ENCODE data around the gene TPK1.

TPK1 gene

DNA sequence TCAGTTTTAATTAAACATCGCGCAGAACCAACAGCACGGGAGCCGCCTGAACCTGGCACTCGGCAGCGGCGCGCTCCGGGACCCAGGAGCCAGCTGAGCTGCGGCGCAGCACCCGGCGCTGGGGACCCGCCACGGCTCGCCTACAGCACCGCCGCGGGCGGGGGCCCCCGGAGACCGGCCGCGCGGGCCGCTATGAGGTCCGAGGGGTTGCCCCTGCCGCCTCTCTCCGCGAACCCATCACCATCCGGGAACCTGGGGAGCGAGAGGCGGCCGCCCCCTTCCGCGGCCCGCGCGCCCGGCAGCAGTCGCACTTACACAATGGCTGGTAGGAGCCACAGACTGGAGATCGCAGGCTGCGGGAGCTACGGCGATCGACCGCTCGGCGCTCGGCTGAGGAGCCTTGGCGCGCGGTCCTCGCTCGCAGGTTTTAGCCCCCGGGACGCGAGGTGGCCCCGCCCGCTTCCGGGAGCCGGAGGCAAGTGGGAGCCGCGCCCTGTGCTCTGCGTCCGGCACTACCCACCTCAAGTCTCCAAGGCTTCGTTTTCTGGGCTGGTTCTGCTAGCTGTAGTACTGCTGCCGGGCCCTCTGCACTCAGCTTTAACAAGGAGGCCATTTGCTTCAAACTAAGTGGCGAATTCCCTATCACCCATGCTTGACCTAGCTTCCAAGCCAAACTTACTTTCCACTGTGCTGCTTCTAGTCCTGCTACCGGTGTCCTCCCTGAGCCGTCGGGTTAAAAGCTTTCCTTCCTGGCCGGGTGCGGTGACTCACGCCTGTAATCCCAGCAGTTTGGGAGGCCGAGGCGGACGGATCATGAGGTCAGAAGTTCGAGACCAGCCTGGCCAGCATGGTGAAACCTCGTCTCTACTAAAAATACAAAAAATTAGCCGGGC lies at the start of gene TPK1:
TSS of gene TPK1 (minus strand) at position 402 of the 893 bp plus-strand sequence. CDS start 451 bp downstream, outside the sequence.
- peak; percentile 90 for DNase-seq (ENCODE audit: low spot score)

DNA sequence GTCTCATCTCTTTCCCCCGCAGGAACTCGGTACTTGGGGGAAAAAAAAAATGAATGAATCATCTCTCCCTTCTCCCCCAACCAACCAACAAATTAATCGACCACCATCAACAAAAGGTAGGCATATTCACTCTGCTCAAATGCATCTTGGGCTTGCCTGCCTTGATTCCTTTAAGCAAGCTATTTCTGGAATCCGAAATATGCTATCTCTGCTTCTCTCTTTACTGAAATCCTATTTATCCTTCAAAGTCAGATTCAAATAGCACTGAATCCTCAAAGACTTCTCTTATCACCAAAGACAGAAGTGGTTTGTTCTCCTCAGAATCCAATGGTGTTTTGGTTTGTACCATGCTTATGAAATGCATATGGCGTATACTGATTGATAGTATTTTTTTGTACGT lies 49.6 kb upstream of the TPK1 start:
- peak; percentile 7 for DNase-seq (ENCODE audit: low spot score)

DNA sequence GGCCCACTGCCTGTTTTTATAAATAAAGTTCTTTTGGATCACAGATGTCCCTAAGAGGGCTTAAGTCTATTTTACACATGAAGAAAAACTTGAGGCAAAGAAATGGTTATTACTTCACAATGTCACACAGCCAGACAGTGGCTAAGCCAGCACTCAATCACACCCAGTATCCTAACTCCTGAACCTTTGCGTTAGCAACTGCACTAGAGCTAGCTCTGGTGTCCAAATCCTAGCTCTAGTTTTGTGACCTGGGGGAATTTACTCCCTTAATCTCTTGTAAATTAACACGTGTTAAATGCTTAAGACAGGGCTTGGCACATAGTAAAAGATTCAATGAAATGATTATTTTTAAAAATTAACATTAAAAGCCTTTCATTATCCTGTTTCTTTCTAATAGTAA lies 49.0 kb upstream of the TPK1 start:
- no peak for DNase-seq (ENCODE audit: low spot score)

DNA sequence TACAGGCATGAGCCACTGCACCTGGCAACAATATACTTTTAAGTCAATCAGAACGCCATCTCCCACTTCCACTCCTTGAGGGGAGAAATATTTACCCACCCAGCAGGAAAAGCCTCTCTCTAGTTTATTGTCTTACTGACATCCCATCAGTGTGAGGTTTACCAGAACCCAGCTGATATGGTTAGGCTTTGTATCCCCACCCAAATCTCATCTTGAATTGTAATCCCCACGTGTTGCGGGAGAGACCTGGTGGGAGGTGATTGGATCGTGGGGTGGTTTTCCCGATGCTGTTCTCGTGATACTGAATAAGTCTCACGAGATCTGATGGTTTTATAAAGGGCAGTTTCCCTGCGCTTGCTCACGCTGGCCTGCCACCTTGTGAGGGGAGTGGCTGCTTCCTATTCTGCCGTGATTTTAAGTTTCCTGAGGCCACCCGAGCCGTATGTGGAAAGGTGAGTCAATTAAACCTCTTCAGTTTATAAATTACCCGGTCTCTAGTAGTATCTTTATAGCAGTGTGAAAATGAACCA lies 37.5 kb upstream of the TPK1 start:
- DNase-seq (ENCODE audit: low spot score), result no peak

DNA sequence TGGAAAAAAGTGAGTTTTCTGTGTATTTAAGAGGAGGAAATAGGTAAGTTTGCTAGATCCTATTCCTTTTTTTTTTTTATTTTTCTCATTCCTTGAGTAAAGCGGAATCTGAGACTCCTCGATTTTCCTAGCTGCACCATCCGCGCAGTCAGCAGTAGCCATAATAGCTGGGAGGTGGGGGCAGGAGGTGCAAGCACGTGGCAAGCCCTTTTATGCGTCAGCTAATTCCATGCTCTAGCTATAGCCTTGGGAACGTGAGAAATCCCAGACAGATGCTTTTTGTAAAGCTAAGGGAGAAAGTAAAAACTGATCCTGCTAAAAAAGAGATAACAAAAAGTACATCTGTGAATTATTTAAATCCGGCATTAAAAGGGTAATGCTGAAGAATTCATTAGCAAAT lies 33.2 kb upstream of the TPK1 start:
- DNase-seq (ENCODE audit: low spot score), result peak; percentile 31

DNA sequence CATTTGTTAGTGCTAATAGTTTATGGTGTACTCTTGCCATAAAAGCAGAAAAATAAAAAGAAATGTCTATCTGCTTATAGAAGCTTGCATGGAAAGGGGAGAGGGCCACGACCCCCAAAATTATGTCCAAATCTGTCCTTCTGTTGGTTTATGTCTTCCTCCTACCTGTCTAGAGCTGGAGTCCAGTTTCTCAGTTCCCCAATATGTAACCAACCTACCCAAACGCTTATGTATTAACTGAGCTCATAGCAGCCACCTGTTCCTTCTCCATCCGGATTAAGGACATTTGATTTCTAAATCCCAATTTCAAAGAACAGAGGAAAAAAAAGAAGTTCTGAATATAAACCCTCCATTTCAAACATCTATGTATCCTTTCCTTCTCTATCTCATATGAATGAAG lies 30.3 kb upstream of the TPK1 start:
- no peak for DNase-seq (ENCODE audit: low spot score)

DNA sequence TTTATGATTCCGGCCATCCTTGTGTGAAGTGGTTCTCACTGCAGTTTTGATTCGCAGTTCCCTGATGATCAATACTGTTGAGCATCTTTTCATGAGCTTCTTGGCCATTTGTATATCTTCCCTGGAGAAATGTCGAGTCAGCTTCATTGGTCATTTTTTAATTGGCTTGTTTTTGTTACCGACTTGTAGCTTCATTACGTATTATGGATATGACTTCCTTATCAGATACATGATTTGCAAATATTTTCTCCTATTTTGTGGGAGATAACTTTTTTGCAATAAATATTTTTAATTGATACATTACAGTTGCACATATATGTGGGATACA lies 27.4 kb upstream of the TPK1 start:
- no peak for DNase-seq (ENCODE audit: low spot score)

DNA sequence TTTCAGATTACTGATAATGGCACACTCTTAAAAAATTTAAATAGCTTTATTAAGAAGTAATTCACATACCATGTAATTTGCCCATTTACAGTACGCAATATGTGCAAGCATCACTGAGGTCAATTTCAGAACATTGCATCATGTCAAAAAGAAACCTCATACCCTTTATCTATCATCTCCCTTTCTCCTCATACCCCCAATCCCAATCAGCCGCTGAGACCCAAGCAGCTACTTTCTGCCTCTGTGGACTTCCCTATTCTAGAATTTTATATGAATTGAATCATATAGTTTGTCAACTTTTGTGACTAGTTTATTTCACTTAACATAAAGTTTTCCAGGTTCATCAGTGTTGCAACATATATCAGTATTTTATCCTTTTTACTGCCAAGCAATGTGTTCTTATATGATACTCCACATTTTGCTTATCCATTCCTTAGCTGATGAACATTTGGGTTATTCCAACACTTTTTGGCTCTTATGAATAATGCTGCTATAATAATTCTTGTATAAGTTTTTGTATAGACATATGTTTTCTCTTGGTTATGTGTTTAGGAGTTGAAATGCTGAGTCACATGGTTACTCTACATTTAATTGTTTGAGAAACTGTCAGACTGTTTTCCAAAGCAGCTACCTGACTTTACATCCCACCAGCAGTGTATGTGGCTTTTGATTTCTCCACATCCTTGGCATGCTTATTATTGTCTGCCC lies 26.9 kb upstream of the TPK1 start:
- no peak for DNase-seq (ENCODE audit: low spot score)

DNA sequence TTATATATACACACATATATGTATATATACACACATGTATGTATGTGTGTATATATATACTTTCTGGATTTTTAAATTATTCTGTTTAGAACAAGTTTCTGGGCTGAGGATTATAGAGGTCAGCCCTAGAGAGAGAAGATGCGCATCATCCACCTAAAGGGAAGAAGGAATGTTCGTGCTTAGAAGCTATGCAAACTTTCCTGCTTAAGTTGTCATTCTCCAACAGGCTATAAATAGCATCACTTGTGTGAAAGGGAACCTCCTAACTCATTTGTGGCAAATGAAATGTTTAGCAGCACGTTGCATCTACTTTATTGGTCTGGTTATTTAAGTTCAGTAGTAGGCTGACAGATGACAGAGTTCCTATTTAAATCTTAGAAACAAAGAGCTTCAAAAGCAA lies 23.9 kb upstream of the TPK1 start:
- no peak for DNase-seq (ENCODE audit: low spot score)

DNA sequence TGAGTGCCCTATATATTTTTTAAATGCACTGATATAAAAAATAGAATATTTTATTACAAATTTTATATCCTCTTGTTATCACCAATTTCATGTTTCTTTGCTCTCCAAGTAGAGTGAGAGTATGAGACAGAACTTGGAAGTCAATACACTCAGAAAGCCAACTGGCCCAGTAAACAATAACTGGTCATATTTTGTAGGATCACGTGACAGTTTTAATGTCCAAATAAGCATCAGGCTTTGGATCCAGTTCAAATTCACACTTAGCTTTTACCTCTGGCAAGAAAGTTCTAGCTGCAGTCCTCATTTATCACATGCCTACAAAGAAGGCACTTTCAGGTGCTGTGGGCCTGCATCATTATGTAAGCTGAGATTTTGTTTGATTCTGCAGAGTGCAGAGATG lies 21.6 kb upstream of the TPK1 start:
- no peak for DNase-seq (ENCODE audit: low spot score)

DNA sequence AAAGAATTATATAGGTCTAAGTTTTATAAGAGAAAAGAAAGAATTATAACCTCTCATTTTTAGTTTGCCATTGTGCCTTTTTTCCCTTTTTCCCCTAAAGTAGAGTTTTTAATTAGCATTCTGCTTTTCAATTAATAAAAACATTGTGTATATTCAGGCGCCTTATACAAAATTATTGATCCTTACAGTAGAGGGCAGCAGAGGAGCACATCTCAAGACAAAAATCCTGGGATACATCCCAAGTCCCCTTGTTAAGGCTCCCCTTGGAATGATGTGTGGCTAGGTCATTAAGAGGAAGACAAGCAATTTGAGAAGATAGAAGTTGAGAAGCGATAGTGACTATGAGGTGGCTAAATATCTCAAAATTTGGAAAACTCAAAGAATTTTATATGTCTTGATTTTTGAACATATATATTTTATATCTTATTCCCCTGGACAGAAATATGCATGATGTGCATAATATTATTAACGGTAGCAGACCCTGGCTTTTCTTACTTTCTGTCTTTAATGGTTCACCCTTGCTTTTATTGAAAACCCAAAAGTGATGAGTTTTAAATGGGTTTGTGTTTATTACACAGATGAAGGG lies 19.1 kb upstream of the TPK1 start:
- DNase-seq (ENCODE audit: low spot score), result peak; percentile 45

DNA sequence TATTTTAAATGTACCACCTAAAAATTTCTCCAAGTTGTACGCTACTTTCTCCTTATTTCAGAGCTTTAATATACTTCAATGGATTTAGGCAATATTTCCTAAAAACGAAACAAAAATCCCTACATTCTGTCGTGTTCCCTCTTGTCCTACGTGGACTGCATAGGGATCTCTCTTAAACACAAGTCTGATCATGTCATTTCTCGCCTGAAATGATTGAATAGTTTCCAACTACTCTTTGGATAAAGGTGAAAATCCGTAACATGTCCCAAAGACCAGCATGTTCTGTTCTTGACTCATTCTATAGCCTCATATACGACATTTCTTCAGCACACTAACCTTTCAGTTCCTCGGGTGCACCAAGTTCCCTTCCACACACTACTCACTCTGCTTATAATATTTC lies 17.7 kb upstream of the TPK1 start:
- no peak for DNase-seq (ENCODE audit: low spot score)

DNA sequence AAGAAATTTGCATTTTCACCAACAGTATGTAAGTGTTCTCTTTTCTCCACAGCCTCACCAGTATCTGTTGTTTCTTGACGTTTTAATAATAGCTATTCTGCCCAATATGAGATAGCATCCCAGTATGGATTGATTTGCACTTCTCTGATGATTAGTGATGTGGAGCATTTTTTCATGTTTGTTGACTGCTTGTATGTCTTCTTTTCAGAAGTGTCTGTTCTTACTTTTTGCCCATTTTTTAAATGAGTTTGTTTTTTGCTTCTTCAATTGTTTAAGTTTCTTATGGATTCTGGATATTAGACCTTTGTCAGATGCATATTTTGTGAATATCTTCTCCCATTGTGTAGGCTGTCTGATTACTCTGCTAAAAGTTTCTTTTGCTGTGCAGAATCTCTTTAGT lies 12.2 kb upstream of the TPK1 start:
- no peak for DNase-seq (ENCODE audit: low spot score)

DNA sequence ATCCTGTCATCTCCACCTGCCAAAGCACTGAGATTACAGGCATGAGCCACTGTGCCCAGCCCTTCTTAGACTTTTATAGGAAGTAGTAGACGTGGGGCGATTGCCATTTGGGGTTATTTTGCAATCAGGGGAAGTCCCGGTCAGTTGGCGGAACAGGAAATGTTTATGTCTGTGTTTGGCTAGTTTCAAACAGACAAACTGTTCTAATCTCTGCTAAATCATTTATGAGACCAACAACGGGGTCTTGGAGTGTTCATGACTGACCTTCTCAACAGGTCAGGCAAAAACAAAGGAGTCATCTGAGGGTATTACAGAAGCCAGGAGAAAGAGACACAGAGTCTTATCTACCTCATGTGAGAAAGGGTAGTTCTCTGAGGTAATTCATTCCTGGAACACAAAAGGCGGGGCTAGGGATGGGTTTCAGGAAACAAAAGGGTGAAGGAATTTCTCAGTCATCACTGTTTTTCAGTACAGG lies 6.6 kb upstream of the TPK1 start:
- no peak for DNase-seq (ENCODE audit: low spot score)

DNA sequence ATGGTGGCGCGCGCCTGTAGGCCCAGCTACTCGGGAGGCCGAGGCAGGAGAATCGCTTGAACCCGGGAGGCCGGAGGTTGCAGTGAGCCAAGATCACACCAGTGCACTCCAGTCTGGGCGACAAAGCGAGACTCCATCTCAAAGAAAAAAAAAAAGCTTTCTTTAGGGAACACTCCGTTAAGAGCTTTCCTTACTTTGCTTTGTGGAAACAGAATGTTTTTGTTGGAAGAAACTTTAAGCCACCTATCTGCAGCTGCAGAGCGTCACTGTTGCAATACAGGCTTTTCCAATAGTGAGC lies 641 bp upstream of the TPK1 start:
- no peak for DNase-seq (ENCODE audit: low spot score)

DNA sequence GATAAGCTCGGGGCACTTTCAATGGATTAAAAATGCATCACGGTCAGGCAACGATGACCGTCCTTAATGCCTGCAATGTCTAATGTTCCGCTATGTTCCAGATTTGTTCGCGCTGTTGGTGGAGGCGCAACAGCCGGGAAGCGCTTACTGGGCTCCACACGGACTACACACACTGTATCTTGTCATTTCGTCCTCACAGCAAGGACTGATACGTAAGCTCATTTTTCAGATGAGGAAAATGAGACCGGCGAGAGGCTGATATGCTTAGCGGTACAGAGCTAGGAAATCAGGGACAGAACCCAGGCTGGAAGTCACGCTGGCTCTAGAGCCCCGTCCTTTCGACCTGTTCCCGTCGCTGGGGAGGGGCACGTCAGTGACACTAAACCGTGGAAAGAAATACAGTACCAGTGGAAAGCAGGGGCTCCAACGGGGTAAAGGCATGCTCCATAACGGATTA lies 670 bp downstream of the TPK1 start:
- peak; percentile 35 for DNase-seq (ENCODE audit: low spot score)

DNA sequence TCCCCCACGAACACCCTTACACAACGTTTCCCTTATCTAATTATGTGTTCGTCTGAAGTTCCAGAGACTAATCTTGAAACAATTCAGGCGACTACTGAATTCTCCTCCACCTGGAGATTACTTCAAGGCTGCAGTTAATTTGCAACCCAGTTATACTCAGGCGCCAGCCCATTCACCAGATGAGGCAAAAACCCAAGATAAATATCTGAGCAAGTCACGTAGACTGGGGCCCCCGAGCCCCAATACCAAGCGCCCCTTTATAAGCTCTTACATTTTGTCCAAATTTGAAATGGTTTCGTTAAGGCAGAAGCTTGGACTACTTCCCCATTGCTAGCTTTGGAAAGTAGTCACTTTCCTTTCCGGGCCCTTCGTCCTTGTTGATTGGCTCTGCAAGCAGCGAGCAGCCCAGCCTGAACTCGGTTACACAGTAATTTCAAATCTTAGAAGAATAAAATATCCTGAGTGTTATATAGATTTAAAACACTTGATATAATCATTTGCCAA lies 1.2 kb downstream of the TPK1 start:
- no peak for DNase-seq (ENCODE audit: low spot score)

DNA sequence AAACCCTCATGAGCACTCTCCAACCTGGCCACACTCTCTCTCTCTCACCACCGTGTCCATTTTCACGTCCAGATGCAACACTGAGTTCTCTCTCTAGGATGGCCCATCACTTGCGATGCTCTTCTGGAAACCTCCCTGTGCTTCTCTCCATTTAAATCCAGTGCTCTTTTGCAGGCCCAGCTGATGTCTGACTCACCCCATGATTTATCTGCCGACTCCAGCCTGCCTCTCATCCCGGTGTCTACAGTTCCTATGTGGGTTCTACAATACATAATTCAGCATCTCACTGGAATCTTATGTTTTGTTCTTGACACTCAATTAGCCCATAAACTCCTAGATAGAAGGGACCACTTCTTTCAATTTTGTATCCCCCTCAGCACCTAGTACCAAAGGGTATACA lies 5.0 kb downstream of the TPK1 start:
- DNase-seq (ENCODE audit: low spot score), result no peak

DNA sequence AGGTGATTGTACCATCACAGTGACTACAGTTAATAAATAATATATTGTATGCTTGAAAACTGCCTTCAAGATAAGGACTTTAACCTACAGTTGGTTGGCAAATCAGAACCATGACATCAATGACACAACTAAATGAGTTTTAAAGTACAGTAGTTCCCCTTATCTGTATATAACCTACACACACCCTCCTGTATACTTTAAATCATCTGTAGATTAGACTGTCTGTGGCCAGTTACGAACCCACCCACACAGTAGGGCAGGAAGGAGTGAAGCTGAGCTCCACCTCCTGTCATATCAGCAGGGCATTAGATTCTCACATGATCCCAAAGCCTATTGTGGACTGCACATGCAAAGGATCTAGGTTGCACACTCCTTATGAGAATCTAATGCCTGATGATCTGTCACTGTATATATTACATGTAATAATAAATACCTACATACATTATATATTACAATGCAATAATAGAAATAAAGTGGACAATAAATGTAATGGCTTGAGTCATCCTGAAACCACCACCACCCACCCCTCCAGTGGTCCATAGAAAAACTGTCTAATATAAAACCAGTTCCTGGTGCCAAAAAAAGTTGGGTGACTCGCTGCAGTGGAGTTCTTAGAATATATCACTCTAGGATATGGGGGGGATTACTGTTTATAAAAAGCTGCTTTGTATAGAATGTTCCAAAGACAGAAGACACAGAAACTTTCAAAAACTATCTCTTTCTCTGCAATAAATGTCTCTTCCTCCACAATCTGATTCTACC lies 5.6 kb downstream of the TPK1 start:
- no peak for DNase-seq (ENCODE audit: low spot score)

DNA sequence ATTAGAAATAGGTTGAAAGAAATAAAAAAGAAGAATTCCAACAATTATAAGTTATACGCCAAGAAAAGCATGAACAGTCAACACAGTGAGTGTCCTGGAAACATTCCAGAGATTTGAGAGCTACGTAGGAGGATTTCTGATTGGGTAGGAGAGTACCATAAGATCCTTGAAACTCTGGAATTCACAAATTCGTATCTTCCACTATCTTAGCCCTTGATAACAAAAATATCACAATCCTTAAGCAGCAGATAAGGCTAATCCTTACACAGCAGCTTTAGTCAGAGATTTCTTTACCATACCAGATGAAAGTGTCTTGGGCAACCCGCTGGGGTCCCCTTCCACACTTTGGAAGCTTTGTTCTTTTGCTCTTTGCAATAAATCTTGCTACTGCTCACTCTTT lies 8.2 kb downstream of the TPK1 start:
- no peak for DNase-seq (ENCODE audit: low spot score)

DNA sequence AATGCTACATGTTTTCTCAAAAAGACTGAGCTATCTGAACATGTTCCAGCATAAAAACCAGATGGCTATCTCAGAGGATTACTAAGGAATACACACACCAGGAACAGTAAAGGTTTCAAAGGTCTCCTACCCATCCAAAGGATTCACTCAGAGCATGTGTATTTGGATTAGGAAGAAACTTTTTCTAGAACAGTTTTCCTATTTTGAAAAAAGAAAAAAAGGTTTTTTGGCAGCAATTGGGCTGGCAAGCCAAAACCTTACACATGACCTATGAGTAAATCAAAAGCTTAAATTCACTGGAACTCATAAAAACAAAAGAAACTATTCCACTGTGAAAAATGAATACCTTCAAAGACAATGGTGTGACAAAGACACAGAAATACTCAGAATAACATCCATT lies 9.6 kb downstream of the TPK1 start:
- DNase-seq (ENCODE audit: low spot score), result no peak

DNA sequence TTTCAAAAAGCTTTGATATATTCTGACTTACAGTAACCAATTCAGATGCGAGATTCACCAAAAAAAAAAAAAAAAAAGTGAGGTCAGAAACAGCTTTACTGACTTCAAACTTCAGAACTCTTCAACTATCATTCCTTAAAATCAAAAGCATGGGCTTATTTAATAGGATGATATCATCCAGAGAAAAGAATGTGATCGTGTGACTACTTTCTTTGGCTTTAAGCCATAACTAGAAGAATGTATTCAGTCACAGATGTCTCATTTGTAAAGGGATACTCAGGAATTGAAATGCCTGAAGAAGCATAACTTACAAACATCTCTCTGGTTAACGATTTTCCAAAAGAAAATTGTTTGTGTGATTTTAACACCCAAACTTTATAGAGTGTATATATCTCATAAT lies 11.5 kb downstream of the TPK1 start:
- peak; percentile 70 for DNase-seq (ENCODE audit: low spot score)

Measured in COLO829 (cell line).